GM12801 (cell line): Measurements from ENCODE around the gene TMX2.

Experiments used
- TF ChIP-seq, protein P1 (sequence below): IDR thresholded peaks from one replicate; pipeline ENCODE4 v1.5.1; 2011; ENCODE audit warnings: control low read depth; ENCODE audit not compliant: insufficient read length; ENCODE audit errors: extremely low read depth

The TMX2 gene

DNA sequence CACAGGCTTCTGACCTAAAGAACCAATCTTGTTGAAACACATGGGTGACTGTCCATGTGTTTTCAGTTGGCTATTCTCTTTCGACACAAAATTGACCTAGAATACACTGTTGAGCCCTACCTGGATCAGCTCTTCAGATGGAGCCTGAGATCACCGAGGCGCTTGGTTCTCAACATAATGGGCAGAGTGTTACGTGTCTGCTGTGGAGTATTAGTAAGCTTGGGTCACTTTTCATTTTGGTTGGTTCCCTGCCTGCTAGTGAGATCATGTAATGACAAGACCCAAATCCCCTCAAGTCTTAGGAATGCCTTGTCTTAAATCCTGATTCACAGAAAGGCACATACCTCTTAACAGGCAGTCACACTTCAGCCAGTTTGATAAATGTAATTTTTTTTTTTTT, 9.1 kb upstream of the TMX2 start:
- TF ChIP-seq, protein P1, sequence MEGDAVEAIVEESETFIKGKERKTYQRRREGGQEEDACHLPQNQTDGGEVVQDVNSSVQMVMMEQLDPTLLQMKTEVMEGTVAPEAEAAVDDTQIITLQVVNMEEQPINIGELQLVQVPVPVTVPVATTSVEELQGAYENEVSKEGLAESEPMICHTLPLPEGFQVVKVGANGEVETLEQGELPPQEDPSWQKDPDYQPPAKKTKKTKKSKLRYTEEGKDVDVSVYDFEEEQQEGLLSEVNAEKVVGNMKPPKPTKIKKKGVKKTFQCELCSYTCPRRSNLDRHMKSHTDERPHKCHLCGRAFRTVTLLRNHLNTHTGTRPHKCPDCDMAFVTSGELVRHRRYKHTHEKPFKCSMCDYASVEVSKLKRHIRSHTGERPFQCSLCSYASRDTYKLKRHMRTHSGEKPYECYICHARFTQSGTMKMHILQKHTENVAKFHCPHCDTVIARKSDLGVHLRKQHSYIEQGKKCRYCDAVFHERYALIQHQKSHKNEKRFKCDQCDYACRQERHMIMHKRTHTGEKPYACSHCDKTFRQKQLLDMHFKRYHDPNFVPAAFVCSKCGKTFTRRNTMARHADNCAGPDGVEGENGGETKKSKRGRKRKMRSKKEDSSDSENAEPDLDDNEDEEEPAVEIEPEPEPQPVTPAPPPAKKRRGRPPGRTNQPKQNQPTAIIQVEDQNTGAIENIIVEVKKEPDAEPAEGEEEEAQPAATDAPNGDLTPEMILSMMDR: no peak

DNA sequence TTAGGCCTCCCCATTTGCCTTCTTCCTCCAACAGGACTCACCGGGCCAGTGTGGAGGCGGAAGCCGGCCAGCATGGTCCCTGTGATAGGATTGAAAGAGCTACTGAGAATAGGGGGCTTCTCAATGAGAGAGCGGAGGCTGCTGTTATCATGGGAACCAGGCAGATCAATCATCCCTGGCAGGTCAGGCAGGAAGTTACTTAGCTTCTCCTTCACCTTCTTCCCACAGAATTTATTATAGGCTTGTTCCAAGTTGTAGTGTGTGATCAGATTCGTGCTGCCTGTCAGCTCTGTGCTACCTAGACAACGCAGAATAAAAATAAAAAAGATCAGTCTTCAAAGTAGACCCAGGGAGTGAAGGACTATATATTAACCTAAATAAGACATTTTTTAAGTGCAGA, 7.5 kb upstream of the TMX2 start:
- TF ChIP-seq, protein P1: no peak

DNA sequence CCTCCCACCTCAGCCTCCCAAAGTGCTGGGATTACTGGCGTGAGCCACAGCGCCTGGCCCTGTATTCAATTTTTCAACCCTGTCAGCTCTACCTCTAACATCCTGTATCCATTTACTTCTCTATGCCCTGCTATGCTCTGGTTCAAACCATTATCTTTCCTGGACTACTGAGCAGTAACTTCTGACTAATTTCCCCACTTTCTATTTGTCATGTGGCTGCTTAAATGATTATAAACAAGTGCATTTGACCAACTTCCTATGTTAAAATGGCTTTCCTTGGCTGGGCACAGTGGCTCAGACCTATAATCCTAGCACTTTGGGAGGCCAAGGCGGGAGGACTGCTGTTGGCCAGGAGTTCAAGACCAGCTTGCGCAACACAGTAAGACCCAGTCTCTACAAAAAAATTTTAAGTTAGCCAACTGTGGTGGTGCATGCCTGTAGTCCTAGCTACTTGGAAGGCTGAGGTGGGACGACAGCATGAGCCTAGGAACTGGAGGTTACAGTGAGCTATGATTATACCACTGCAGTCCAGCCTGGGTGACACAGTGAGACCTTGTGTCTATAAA, 2.5 kb upstream of the TMX2 start:
- TF ChIP-seq, protein P1: no peak

DNA sequence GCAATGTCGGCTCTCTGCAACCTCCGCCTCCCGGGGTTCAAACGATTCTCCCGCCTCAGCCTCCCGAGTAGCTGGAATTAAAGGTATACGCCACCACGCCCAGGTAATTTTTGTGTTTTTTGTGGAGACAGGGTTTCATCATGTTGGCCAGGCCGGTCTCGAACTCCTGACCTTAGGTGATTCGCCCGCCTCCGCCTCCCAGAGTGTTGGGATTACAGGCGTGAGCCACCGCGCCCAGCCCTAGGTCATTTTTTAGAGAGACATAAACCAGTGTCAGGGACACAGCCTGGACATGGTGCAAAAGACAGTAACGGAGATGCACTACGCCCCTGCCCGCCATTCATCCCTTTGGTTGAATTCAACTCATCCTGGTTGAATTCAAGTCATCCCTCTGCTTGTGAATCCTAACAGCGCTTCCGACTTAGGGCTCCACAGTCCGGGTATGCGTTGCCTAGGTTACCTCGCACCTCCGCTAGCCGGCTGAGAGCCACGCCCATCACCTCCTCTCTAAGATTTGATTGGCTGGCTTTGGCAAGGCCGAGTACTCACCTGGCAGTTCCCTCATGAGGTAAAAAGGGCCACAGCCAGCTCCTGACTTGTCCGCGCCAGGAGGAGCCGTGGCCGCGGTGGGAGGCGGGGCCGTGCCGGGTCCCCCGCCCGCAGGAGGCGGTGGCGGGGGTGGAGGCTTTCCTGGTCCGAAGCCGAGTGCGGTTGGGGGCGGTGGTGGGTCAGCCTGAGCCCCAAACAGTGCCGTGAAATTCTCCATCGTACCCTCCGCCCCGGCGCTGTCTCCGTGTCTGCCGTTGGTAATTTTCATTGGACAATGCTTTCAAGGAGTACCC, 758 bp upstream of the TMX2 start, which contains the start of gene MED19:
MED19 (minus strand) TSS at position 802 of the 842 bp plus-strand sequence; CDS start at position 766, 36 bp downstream.
- TF ChIP-seq, protein P1: no peak

DNA sequence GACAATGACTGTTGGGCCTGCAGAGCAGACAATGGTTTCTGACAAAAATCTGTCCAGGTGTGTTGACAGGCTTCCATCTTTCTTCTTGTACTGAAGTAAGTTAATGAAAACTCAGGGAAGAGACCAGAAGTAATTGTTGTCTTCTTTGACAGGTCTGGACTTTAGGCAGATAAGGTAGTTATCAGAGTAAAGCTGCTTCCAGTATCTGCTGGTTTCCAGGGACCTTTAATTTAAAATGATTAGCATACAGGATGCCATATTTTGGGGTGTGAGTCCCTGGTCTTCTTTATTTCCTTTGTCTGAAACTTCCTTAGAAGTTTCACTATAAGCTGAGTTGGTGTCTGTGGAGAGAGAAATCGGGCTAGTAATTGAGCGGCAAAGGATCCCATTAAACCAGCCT, 1.4 kb downstream of the TMX2 start:
- TF ChIP-seq, protein P1: no peak

DNA sequence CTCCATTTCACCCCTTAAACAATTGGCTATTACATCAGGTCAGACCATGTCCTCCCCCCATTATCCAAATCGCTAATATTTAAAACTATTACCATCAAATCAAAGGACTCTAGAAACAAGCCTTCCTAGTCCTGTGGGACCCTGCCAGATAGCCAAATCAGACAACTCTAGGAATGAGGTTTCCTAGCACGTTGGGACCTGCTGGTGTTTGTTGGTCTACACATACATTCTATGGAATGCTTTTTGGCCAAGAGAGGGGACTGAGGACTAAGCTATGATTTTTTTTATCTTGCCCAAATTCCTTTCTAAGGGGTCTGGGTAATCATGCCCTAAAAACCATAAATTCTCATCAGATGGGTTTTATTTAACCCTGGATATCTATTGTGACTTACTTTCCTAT, 14.8 kb downstream of the TMX2 start:
- TF ChIP-seq, protein P1: no peak

DNA sequence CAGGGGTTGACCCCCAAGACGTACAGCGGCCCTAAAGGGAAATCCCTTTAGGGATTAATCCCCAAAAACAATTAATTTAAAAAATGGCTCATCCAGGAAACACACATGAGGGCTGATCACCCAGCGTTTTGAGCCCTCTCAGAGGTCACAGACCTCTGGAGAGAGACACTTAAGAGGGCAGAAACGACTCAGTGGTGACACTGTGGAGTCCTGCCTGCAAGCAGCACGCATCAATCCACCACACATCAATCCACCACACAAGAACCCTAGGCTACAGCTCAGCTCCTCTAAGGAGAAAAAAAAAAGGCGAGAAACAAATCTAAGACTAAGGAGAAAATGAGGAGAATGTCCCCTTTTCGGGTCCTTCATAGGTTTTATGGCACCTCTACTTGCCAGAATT, 16.4 kb downstream of the TMX2 start:
- TF ChIP-seq, protein P1: no peak
